Measurements from ENCODE around the gene ZNF618.

Gene ZNF618

GRCh38 chr9:114031037-114031630, 155.0 kb downstream of the ZNF618 start:
- H4K20me1 ChIP-seq (ENCODE audit: insufficient read depth, low read length) = no peaks in the 10 kb centered on the region
- H3K79me2 ChIP-seq (ENCODE audit: insufficient read depth, low read length) = no peaks in the 10 kb centered on the region
- TF ChIP-seq CTCF (IDR thresholded peaks at IDR 0.05; ENCODE audit: borderline replicate concordance, extremely low read depth, low read length, poor library complexity, severe bottlenecking) = no peak
- TF ChIP-seq EZH2 (IDR thresholded peaks at IDR 0.05; ENCODE audit: borderline replicate concordance, low read depth, low read length, severe bottlenecking) = no peak
- no peaks in the 10 kb centered on the region for H3K27me3 ChIP-seq (ENCODE audit: insufficient read depth, low read length, poor library complexity)
- DNase-seq (no peak), ATAC-seq (ENCODE audit: insufficient read depth, low read depth) (no peak)
- no peak overlapping the region for H3K9ac ChIP-seq (ENCODE audit: low read depth, low read length)
- H3K36me3 ChIP-seq (ENCODE audit: insufficient read depth, low read length) = no peaks in the 10 kb centered on the region
- H3K4me1 ChIP-seq (ENCODE audit: insufficient read depth, low read length) = no peaks in the 10 kb centered on the region
- no peaks in the 10 kb centered on the region for H3K9me3 ChIP-seq (ENCODE audit: insufficient read depth, low read length, severe bottlenecking)
- H3K27ac ChIP-seq (ENCODE audit: low read length) = no peak overlapping the region
- H3K4me3 ChIP-seq (ENCODE audit: low read depth in 1 of 2, low read length in 2 of 2) = no peak overlapping the region
- H2AFZ ChIP-seq (ENCODE audit: low read depth, low read length) = no peak overlapping the region
- H3K4me2 ChIP-seq (ENCODE audit: insufficient read depth, low read length) = no peak overlapping the region

- no peaks in the 10 kb centered on the region for H3K79me2 ChIP-seq (ENCODE audit: insufficient read depth, low read length)
- no peak overlapping the region for H3K4me2 ChIP-seq (ENCODE audit: insufficient read depth, low read length)
- no peak overlapping the region for H3K9ac ChIP-seq (ENCODE audit: low read depth, low read length)
- no peaks in the 10 kb centered on the region for H3K4me1 ChIP-seq (ENCODE audit: insufficient read depth, low read length)
- no peak overlapping the region for H2AFZ ChIP-seq (ENCODE audit: low read depth, low read length)
- H3K27me3 ChIP-seq (ENCODE audit: insufficient read depth, low read length, poor library complexity) = no peaks in the 10 kb centered on the region
- no peak for ATAC-seq (ENCODE audit: insufficient read depth, low read depth)
- H3K36me3 ChIP-seq (ENCODE audit: insufficient read depth, low read length) = no peaks in the 10 kb centered on the region
- no peak overlapping the region for H3K27ac ChIP-seq (ENCODE audit: low read length)
- no peaks in the 10 kb centered on the region for H3K9me3 ChIP-seq (ENCODE audit: insufficient read depth, low read length, severe bottlenecking)
- DNase-seq = no peak
- no peak overlapping the region for H3K4me3 ChIP-seq (ENCODE audit: low read depth in 1 of 2, low read length in 2 of 2)
- no peaks in the 10 kb centered on the region for H4K20me1 ChIP-seq (ENCODE audit: insufficient read depth, low read length)
- no peak for TF ChIP-seq EZH2 (IDR thresholded peaks at IDR 0.05; ENCODE audit: borderline replicate concordance, low read depth, low read length, severe bottlenecking)
- TF ChIP-seq CTCF (IDR thresholded peaks at IDR 0.05; ENCODE audit: borderline replicate concordance, extremely low read depth, low read length, poor library complexity, severe bottlenecking) = no peak
Measured at GRCh38 chr9:114031948-114032840, 156.1 kb downstream of the ZNF618 start.

GRCh38 chr9:114033397-114034103, 157.4 kb downstream of the ZNF618 start:
- TF ChIP-seq CTCF (IDR thresholded peaks at IDR 0.05; ENCODE audit: borderline replicate concordance, extremely low read depth, low read length, poor library complexity, severe bottlenecking) = peak; percentile 52
- TF ChIP-seq EZH2 (IDR thresholded peaks at IDR 0.05; ENCODE audit: borderline replicate concordance, low read depth, low read length, severe bottlenecking) = no peak
- no peaks in the 10 kb centered on the region for H4K20me1 ChIP-seq (ENCODE audit: insufficient read depth, low read length)
- H3K36me3 ChIP-seq (ENCODE audit: insufficient read depth, low read length) = no peaks in the 10 kb centered on the region
- no peak overlapping the region for H3K27ac ChIP-seq (ENCODE audit: low read length)
- H3K9me3 ChIP-seq (ENCODE audit: insufficient read depth, low read length, severe bottlenecking) = no peaks in the 10 kb centered on the region
- ATAC-seq (ENCODE audit: insufficient read depth, low read depth) (0 out of 3 replicates have a peak, but pooled peaks have one; percentile 40), DNase-seq (peak; percentile 10)
- no peak overlapping the region for H3K9ac ChIP-seq (ENCODE audit: low read depth, low read length)
- H3K4me3 ChIP-seq (ENCODE audit: low read depth in 1 of 2, low read length in 2 of 2) = no peak overlapping the region
- no peak overlapping the region for H3K4me2 ChIP-seq (ENCODE audit: insufficient read depth, low read length)
- H3K27me3 ChIP-seq (ENCODE audit: insufficient read depth, low read length, poor library complexity) = no peaks in the 10 kb centered on the region
- H3K79me2 ChIP-seq (ENCODE audit: insufficient read depth, low read length) = no peaks in the 10 kb centered on the region
- no peak overlapping the region for H2AFZ ChIP-seq (ENCODE audit: low read depth, low read length)
- H3K4me1 ChIP-seq (ENCODE audit: insufficient read depth, low read length) = no peaks in the 10 kb centered on the region
